Colonic mucosa (tissue), 4 donors: ENCODE results near the gene HSD17B10. TPM values are rescaled to one million over a fixed set of nuclear protein-coding genes. Genes with fewer than 3 reads are reported as not detected.
"Not testable (repeated sequence)": the region's sequence is repeated elsewhere in the genome, so short reads cannot be mapped to it uniquely, and the experiment has no call there.

Experiments
- DNase-seq: peaks from one replicate; pipeline ENCODE4 v3.0.0-alpha.2; 2020
- H3K27ac ChIP-seq: fragments of 200-600 bp; one replicate; pipeline ENCODE4 v1.8.0; 2021
- H3K27me3 ChIP-seq: fragments of 200-600 bp; one replicate; pipeline ENCODE4 v1.8.0; 2021
- H3K36me3 ChIP-seq: fragments of 200-600 bp; one replicate; pipeline ENCODE4 v1.8.0; 2021
- H3K4me1 ChIP-seq: fragments of 200-600 bp; one replicate; pipeline ENCODE4 v1.8.0; 2021; ENCODE audit warnings: mild to moderate bottlenecking
- H3K4me3 ChIP-seq: fragments of 200-600 bp; one replicate; pipeline ENCODE4 v1.8.0; 2021
- H3K9ac ChIP-seq, 2 donors: one replicate each; pipeline ENCODE4 v1.7.0; 2013; ENCODE audit warnings: control low read depth in 2 of 2, low read depth in 2 of 2, low read length in 2 of 2
- H3K9me3 ChIP-seq: fragments of 200-600 bp; one replicate; pipeline ENCODE4 v1.8.0; 2021
- intact Hi-C: fragments of 100-400 bp; cut with DNase I; formaldehyde crosslinking; loops from one replicate; pipeline ENCODE4 v1.14.1; 2022
- total RNA-seq, 2 donors: library from RNA; stranded (reverse); fragmentation: NEBNext Ultra II Directional in 1 of 2; extraction: Animal tissue kit (Norgen Biotek cat#: 25700) in 1 of 2; gene quantifications; one replicate each; pipeline ENCODE4 v1.2.1, GENCODE V29; 2021
- TF ChIP-seq, protein P1 (sequence below): fragments of 200-600 bp; IDR thresholded peaks from one replicate; pipeline ENCODE4 v1.8.0; 2022; ENCODE audit warnings: antibody characterized with exemption, mild to moderate bottlenecking
- donor health status: healthy.
- donor health status: DM: no; HTN: no; CAD: no.
- donor health status: DM: no; HTN: no; CAD: no.

HSD17B10 gene
- total RNA-seq, 2 donors from 2014 or later = 78.7 to 172 TPM

DNA sequence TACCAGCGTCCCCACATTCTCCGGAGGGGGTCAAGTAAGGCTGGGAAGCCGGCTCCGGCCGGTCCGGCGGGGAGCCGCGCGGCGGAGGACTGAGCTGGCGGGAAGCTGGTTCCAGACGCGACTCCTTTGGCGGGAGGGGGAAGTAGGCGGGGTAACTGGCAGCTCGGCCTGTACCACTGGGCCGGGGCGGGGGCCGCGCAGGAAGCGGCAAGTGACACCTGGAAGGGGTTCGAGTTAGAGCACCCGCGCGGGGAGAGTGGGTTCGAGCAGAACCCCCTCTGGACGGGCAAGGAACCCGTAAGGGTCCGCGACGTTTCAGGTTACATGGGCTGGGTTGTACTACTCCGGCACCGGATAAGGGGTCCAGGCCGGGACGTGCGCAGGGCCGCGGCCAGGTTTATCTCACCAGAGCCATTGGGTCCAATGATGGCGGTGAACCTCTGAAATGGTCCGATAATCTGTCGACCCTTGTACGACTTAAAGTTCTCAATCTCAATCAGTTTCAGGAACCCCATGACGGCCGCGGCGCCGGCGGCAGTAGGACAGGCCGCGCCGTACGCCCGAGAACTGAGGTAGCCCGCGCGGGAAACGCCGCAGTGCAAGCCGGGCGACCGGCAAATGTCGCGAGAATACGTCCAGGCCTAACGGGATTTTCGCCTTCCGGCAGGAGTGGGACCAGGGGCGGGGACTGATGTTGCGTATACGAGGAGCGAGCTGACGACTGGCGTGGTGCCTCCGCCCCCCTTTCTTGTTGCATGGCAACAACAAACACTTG, 11.9 kb downstream of the HSD17B10 start, which contains the start of gene SMC1A:
SMC1A (minus strand) TSS at position 569 of the 775 bp plus-strand sequence; CDS start at position 515, 54 bp downstream.
- peak within 1 kb of the TSS; percentile 89 for H3K4me3 ChIP-seq
- intact Hi-C loops = no loop called here
- peaks cover 11% of the 10 kb centered on the region for H3K4me1 ChIP-seq
- peak within 1 kb of the TSS; percentile 75 to 84 for H3K9ac ChIP-seq
- no peaks in the 10 kb centered on the region for H3K36me3 ChIP-seq
- DNase-seq = peak; percentile 100
- no peaks in the 10 kb centered on the region for H3K9me3 ChIP-seq
- no peaks in the 10 kb centered on the region for H3K27me3 ChIP-seq
- peak within 1 kb of the TSS; percentile 92 for H3K27ac ChIP-seq
- TF ChIP-seq, protein P1, sequence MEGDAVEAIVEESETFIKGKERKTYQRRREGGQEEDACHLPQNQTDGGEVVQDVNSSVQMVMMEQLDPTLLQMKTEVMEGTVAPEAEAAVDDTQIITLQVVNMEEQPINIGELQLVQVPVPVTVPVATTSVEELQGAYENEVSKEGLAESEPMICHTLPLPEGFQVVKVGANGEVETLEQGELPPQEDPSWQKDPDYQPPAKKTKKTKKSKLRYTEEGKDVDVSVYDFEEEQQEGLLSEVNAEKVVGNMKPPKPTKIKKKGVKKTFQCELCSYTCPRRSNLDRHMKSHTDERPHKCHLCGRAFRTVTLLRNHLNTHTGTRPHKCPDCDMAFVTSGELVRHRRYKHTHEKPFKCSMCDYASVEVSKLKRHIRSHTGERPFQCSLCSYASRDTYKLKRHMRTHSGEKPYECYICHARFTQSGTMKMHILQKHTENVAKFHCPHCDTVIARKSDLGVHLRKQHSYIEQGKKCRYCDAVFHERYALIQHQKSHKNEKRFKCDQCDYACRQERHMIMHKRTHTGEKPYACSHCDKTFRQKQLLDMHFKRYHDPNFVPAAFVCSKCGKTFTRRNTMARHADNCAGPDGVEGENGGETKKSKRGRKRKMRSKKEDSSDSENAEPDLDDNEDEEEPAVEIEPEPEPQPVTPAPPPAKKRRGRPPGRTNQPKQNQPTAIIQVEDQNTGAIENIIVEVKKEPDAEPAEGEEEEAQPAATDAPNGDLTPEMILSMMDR = no peak

- no peaks in the 10 kb centered on the region for H3K27me3 ChIP-seq
- peak overlapping the region; percentile 75 to 84 for H3K9ac ChIP-seq
- no peaks in the 10 kb centered on the region for H3K9me3 ChIP-seq
- H3K27ac ChIP-seq = peak overlapping the region; percentile 92
- H3K36me3 ChIP-seq = no peaks in the 10 kb centered on the region
- intact Hi-C loops = no loop called here
- H3K4me3 ChIP-seq = peak overlapping the region; percentile 89
- TF ChIP-seq, protein P1 = no peak
- H3K4me1 ChIP-seq = peaks cover 11% of the 10 kb centered on the region
- no peak for DNase-seq
These were observed 12.4 kb downstream of the HSD17B10 start for GRCh38 chrX:53421772-53422085.

DNA sequence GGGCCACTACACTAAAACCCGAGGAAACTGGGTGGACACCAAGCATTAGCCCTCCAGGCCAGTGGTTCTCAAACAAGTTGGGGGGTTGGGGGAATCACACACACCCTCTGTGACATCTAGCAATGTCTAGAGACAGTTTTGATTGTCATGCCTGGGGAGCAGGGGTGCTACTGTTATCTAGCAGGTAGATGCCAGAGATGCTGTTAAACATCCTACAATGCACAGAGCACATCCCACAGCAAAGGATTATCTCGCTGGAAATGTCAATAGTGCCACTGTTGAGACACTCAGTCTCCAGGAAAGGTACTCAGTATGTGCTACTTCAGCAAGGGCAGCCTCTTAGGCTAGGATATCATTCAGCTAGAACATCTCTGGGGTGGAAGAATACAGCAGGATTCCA, 13.0 kb downstream of the HSD17B10 start:
- no peak for DNase-seq
- Histone ChIP-seq H3K4me3 (peak overlapping the region; percentile 89), H3K9ac (no peak overlapping the region), H3K9me3 (no peaks in the 10 kb centered on the region), H3K27ac (no peak overlapping the region), H3K36me3 (no peaks in the 10 kb centered on the region), H3K4me1 (peaks cover 11% of the 10 kb centered on the region), H3K27me3 (no peaks in the 10 kb centered on the region)
- intact Hi-C loops = no loop called here
- TF ChIP-seq, protein P1 = no peak

- H3K36me3 ChIP-seq, intact Hi-C loops, H3K27ac ChIP-seq, H3K9me3 ChIP-seq, DNase-seq, H3K9ac ChIP-seq, H3K4me3 ChIP-seq, H3K27me3 ChIP-seq: not testable (repeated sequence)
- peaks cover 11% of the 10 kb centered on the region for H3K4me1 ChIP-seq
These were observed 13.8 kb downstream of the HSD17B10 start for GRCh38 chrX:53420351-53420750.

DNA sequence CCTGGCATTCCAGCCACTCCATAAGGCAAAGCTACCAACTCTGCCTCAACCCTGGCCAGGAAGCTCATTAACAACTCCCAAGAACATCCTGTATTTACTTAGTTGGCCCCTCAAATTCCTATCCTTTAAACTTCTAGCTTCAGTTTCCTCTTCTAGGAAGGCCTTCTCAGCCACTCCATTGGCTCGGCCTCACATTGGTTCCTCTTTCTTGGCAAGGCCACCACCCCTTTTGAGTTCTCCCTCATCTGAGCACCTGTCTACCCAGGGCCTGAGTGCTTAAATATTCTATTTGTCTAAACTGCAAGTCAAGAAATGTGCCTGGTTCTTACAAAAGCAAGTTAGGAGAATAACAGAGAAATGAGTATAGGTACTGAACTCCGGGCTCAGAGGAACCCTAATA, 21.7 kb downstream of the HSD17B10 start:
- H3K36me3 ChIP-seq = peaks cover 7% of the 10 kb centered on the region
- no peak for DNase-seq
- intact Hi-C loops = no loop called here

DNA sequence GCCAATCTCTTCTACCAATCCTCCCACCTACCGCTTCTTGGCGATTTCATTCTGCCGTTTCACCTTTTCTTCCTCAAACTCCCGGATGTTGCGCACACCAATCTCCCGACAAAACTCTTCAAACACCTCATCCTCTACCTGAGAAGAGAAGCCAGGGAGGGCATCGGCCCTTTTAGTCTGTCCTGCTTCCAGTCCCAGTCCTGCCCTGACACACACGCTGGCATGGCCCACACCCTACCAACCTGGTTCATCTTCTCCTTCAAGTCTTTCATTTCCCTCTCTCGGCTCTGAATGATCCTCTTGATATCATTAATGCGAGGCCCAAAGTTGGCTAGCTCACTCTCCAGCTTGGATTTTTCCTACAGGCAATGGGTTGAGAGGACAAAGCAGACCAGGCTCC, 30.6 kb downstream of the HSD17B10 start:
- intact Hi-C loops = no loop called here
- no peak for DNase-seq

More for the DNA sequence above, 21.7 kb downstream of the HSD17B10 start:
- Histone ChIP-seq H3K27ac (no peak overlapping the region), H3K9me3 (no peaks in the 10 kb centered on the region), H3K27me3 (no peaks in the 10 kb centered on the region), H3K9ac (no peak overlapping the region), H3K4me1 (no peaks in the 10 kb centered on the region), H3K4me3 (no peak overlapping the region)
- TF ChIP-seq, protein P1 = no peak

More for the DNA sequence above, 30.6 kb downstream of the HSD17B10 start:
- Histone ChIP-seq H3K36me3 (peaks cover 27% of the 10 kb centered on the region), H3K4me3 (no peak overlapping the region), H3K27me3 (no peaks in the 10 kb centered on the region), H3K4me1 (no peaks in the 10 kb centered on the region), H3K9ac (no peak overlapping the region), H3K27ac (no peak overlapping the region), H3K9me3 (no peaks in the 10 kb centered on the region)
- TF ChIP-seq, protein P1 = no peak
